Osteoblast (primary cell): Measurements from ENCODE around the gene CCDC33. TPM values are rescaled to one million over a fixed set of nuclear protein-coding genes. Genes with fewer than 3 reads are reported as not detected.

Experiments
- DNase-seq: peaks from one replicate; pipeline ENCODE4 v3.0.0; 2011; ENCODE audit warnings: low spot score, mixed read lengths; ENCODE audit not compliant: insufficient read length; ENCODE audit errors: missing footprints
- H2AFZ ChIP-seq: 2 replicates; pipeline ENCODE4 v1.6.0; 2011; ENCODE audit warnings: mild to moderate bottlenecking, low read length
- H3K27ac ChIP-seq: 2 replicates; pipeline ENCODE4 v1.5.1; 2011; ENCODE audit warnings: mild to moderate bottlenecking, low read depth, low read length, moderate library complexity
- H3K27me3 ChIP-seq: 2 replicates; pipeline ENCODE4 v1.6.0; 2012; ENCODE audit warnings: mild to moderate bottlenecking, control low read depth, inconsistent platforms, low read length, moderate library complexity; ENCODE audit not compliant: insufficient read depth
- H3K36me3 ChIP-seq: 2 replicates; pipeline ENCODE4 v1.5.1; 2011; ENCODE audit warnings: mild to moderate bottlenecking, low read length, control low read depth, moderate library complexity; ENCODE audit not compliant: insufficient read depth
- H3K4me1 ChIP-seq: 2 replicates; pipeline ENCODE4 v1.5.1; 2011; ENCODE audit warnings: mild to moderate bottlenecking, low read length, control low read depth, moderate library complexity; ENCODE audit not compliant: insufficient read depth
- H3K4me2 ChIP-seq: 2 replicates; pipeline ENCODE4 v1.6.0; 2011; ENCODE audit warnings: mild to moderate bottlenecking, low read length; ENCODE audit not compliant: insufficient read depth
- H3K4me3 ChIP-seq: fragments of 200-600 bp; sonication (generic); 3 replicates; pipeline ENCODE4 v1.5.1; 2012; ENCODE audit warnings: mild to moderate bottlenecking, low read length, inconsistent platforms; ENCODE audit not compliant: insufficient read depth
- H3K79me2 ChIP-seq: 2 replicates; pipeline ENCODE4 v1.6.0; 2012; ENCODE audit warnings: mild to moderate bottlenecking, low read length, control low read depth, inconsistent platforms; ENCODE audit not compliant: insufficient read depth
- H3K9me3 ChIP-seq: 2 replicates; pipeline ENCODE4 v1.5.1; 2011; ENCODE audit warnings: low read depth, low read length, control low read depth
- H4K20me1 ChIP-seq: 2 replicates; pipeline ENCODE4 v1.6.0; 2012; ENCODE audit warnings: mild to moderate bottlenecking, low read length, control low read depth; ENCODE audit not compliant: insufficient read depth
- total RNA-seq: library from RNA; depleted of rRNA; stranded (reverse); fragments of >200 nt; gene quantifications from 2 replicates; pipeline ENCODE4 v1.2.3, GENCODE V29; 2012
- TF ChIP-seq, protein P1 (sequence below): IDR thresholded peaks from 2 replicates; pipeline ENCODE4 v1.5.1; 2011; ENCODE audit warnings: mild to moderate bottlenecking, low read depth, low read length, moderate library complexity; ENCODE audit errors: extremely low read depth

Gene CCDC33
- total RNA-seq, 1 donor, result not detected

GRCh38 chr15:74261685-74262084 is 25.6 kb downstream of the CCDC33 start:
- Histone ChIP-seq H4K20me1 (no peaks in the 10 kb centered on the region), H2AFZ (no peak overlapping the region), H3K9me3 (no peaks in the 10 kb centered on the region), H3K36me3 (no peaks in the 10 kb centered on the region), H3K27ac (no peak overlapping the region), H3K4me1 (no peaks in the 10 kb centered on the region), H3K4me3 (no peak overlapping the region), H3K27me3 (peaks cover 59% of the 10 kb centered on the region), H3K4me2 (no peak overlapping the region), H3K79me2 (no peaks in the 10 kb centered on the region)
- no peak for DNase-seq
- TF ChIP-seq, protein P1, sequence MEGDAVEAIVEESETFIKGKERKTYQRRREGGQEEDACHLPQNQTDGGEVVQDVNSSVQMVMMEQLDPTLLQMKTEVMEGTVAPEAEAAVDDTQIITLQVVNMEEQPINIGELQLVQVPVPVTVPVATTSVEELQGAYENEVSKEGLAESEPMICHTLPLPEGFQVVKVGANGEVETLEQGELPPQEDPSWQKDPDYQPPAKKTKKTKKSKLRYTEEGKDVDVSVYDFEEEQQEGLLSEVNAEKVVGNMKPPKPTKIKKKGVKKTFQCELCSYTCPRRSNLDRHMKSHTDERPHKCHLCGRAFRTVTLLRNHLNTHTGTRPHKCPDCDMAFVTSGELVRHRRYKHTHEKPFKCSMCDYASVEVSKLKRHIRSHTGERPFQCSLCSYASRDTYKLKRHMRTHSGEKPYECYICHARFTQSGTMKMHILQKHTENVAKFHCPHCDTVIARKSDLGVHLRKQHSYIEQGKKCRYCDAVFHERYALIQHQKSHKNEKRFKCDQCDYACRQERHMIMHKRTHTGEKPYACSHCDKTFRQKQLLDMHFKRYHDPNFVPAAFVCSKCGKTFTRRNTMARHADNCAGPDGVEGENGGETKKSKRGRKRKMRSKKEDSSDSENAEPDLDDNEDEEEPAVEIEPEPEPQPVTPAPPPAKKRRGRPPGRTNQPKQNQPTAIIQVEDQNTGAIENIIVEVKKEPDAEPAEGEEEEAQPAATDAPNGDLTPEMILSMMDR, result no peak

GRCh38 chr15:74262151-74262550 is 26.0 kb downstream of the CCDC33 start:
- Histone ChIP-seq H3K4me2 (no peak overlapping the region), H3K4me3 (no peak overlapping the region), H4K20me1 (no peaks in the 10 kb centered on the region), H2AFZ (no peak overlapping the region), H3K79me2 (no peaks in the 10 kb centered on the region), H3K36me3 (no peaks in the 10 kb centered on the region), H3K9me3 (no peaks in the 10 kb centered on the region), H3K27ac (no peak overlapping the region), H3K27me3 (peaks cover 55% of the 10 kb centered on the region), H3K4me1 (no peaks in the 10 kb centered on the region)
- DNase-seq, result no peak
- TF ChIP-seq, protein P1, result no peak

GRCh38 chr15:74262625-74263024 is 26.5 kb downstream of the CCDC33 start:
- Histone ChIP-seq H3K4me3 (no peak overlapping the region), H4K20me1 (no peaks in the 10 kb centered on the region), H3K27me3 (peaks cover 51% of the 10 kb centered on the region), H3K9me3 (no peaks in the 10 kb centered on the region), H3K4me1 (no peaks in the 10 kb centered on the region), H3K79me2 (no peaks in the 10 kb centered on the region), H3K4me2 (no peak overlapping the region), H3K36me3 (no peaks in the 10 kb centered on the region), H2AFZ (no peak overlapping the region), H3K27ac (no peak overlapping the region)
- TF ChIP-seq, protein P1, result no peak
- DNase-seq, result no peak

DNA sequence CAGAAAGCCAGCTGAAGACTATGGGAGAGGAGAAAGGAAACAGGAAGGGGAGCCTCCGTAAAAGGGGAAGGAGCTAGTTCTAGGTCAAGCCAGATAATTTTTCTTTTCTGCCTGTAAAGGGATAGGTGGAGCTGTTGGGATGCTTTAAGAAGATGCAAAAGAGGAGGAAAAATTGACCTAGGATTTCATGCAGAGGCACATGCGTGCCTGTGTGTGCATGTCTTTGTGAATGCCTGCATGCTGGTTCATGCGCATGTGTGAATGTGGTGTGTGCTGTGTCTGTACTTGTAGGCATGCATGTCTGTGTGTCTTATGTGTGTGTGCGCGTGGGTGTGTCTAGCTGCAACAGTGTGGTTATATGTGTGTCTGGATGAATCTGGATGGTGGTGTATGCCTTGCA is 27.3 kb downstream of the CCDC33 start:
- DNase-seq, result no peak
- H3K79me2 ChIP-seq, result no peaks in the 10 kb centered on the region
- H4K20me1 ChIP-seq, result no peaks in the 10 kb centered on the region
- H2AFZ ChIP-seq, result no peak overlapping the region
- H3K27me3 ChIP-seq, result peaks cover 44% of the 10 kb centered on the region
- no peak overlapping the region for H3K27ac ChIP-seq
- no peaks in the 10 kb centered on the region for H3K36me3 ChIP-seq
- no peaks in the 10 kb centered on the region for H3K9me3 ChIP-seq
- H3K4me2 ChIP-seq, result no peak overlapping the region
- TF ChIP-seq, protein P1, result no peak
- no peak overlapping the region for H3K4me3 ChIP-seq
- H3K4me1 ChIP-seq, result no peaks in the 10 kb centered on the region
